Smooth muscle cell (in vitro differentiated cells): Measurements from ENCODE around the gene BAHD1. TPM values are rescaled to one million over a fixed set of nuclear protein-coding genes. Genes with fewer than 3 reads are reported as not detected.

Source experiments
- DNase-seq: peaks from one replicate; lab custom pipeline; 2025; ENCODE audit not compliant: unreplicated experiment; lab: John Stamatoyannopoulos, UW
- H2AFZ ChIP-seq: fragments of 200-600 bp; sonication (generic); 2 replicates; pipeline ENCODE4 v1.6.0; 2016; ENCODE audit warnings: antibody characterized with exemption, low read depth, mild to moderate bottlenecking
- H3F3A ChIP-seq: fragments of 200-600 bp; sonication (generic); 2 replicates; pipeline ENCODE4 v1.6.0; 2017; ENCODE audit warnings: antibody characterized with exemption, low read depth
- H3K27ac ChIP-seq: fragments of 200-600 bp; sonication (generic); 2 replicates; pipeline ENCODE4 v1.5.1; 2016; ENCODE audit warnings: low read depth, mild to moderate bottlenecking
- H3K27me3 ChIP-seq: fragments of 200-600 bp; sonication (generic); 2 replicates; pipeline ENCODE4 v1.6.1; 2016; ENCODE audit warnings: low read depth, mild to moderate bottlenecking
- H3K36me3 ChIP-seq: fragments of 200-600 bp; sonication (generic); 2 replicates; pipeline ENCODE4 v1.5.1; 2016; ENCODE audit warnings: low read depth
- H3K4me1 ChIP-seq: fragments of 200-600 bp; sonication (generic); 2 replicates; pipeline ENCODE4 v1.5.1; 2016; ENCODE audit warnings: low read depth
- H3K4me2 ChIP-seq: fragments of 200-600 bp; sonication (generic); 2 replicates; pipeline ENCODE4 v1.6.0; 2016; ENCODE audit warnings: mild to moderate bottlenecking
- H3K4me3 ChIP-seq: fragments of 200-600 bp; sonication (generic); 2 replicates; pipeline ENCODE4 v1.5.1; 2016; ENCODE audit warnings: mild to moderate bottlenecking
- H3K79me2 ChIP-seq: fragments of 200-600 bp; sonication (generic); 2 replicates; pipeline ENCODE4 v1.6.0; 2016; ENCODE audit warnings: low read depth, mild to moderate bottlenecking
- H3K9ac ChIP-seq: fragments of 200-600 bp; sonication (generic); 2 replicates; pipeline ENCODE4 v1.6.0; 2016; ENCODE audit warnings: low read depth
- H3K9me3 ChIP-seq: fragments of 200-600 bp; sonication (generic); replicated peaks from 2 replicates; pipeline ENCODE4 v1.5.1; 2016; ENCODE audit warnings: low read depth
- H4K20me1 ChIP-seq: fragments of 200-600 bp; sonication (generic); 2 replicates; pipeline ENCODE4 v1.6.0; 2016; ENCODE audit warnings: low read depth
- CTCF ChIP-seq: fragments of 200-600 bp; sonication (generic); IDR thresholded peaks from 2 replicates; pipeline ENCODE4 v1.5.1; 2017; ENCODE audit warnings: borderline replicate concordance, mild to moderate bottlenecking, antibody characterized with exemption; ENCODE audit not compliant: insufficient read depth, poor library complexity, severe bottlenecking
- WGBS: methylation state at CpG from one replicate; pipeline ENCODE4 v1.1.7; 2016; ENCODE audit warnings: low lambda C conversion rate; 5-methylcytosine and 5-hydroxymethylcytosine counted together
- polyA plus RNA-seq: library from polyadenylated mRNA; unstranded; fragments of >200 nt; fragmentation: Nextera tagmentation; extraction: Ambion mirVana; gene quantifications from 2 replicates; pipeline ENCODE4 v1.2.1, GENCODE V29; 2016
- total RNA-seq: library from RNA; depleted of rRNA; stranded (reverse); fragments of >200 nt; gene quantifications from 2 replicates; pipeline ENCODE4 v1.2.3, GENCODE V29; 2014

Gene BAHD1
- total and polyA plus RNA-seq, 2 experiments from 2014 or later: 8.4 to 11.1 TPM

GRCh38 chr15:40495516-40495915 lies 54.8 kb downstream of the BAHD1 start:
- no peaks in the 10 kb centered on the region for H3K79me2 ChIP-seq
- H3K27me3 ChIP-seq: no peaks in the 10 kb centered on the region
- no peaks in the 10 kb centered on the region for H3K4me1 ChIP-seq
- no peak for DNase-seq
- H3K27ac ChIP-seq: no peak overlapping the region
- no peak overlapping the region for H2AFZ ChIP-seq
- no peak overlapping the region for H3K4me3 ChIP-seq
- H3K9ac ChIP-seq: no peak overlapping the region
- H3F3A ChIP-seq: no peaks in the 10 kb centered on the region
- 85% methylated on average over 2 of the region's 2 CpGs for WGBS
- no peaks in the 10 kb centered on the region for H3K36me3 ChIP-seq
- H3K9me3 ChIP-seq: no peaks in the 10 kb centered on the region
- TF ChIP-seq CTCF: no peak
- no peak overlapping the region for H3K4me2 ChIP-seq
- no peaks in the 10 kb centered on the region for H4K20me1 ChIP-seq

- Histone ChIP-seq H2AFZ (no peak overlapping the region), H3K4me1 (no peaks in the 10 kb centered on the region), H3K9ac (no peak overlapping the region), H3K79me2 (no peaks in the 10 kb centered on the region), H3F3A (no peaks in the 10 kb centered on the region), H3K27me3 (peaks cover 8% of the 10 kb centered on the region), H3K9me3 (no peaks in the 10 kb centered on the region), H3K36me3 (no peaks in the 10 kb centered on the region), H3K4me2 (no peak overlapping the region), H4K20me1 (no peaks in the 10 kb centered on the region), H3K27ac (no peak overlapping the region), H3K4me3 (no peak overlapping the region)
- WGBS: 84% methylated on average over 5 of the region's 5 CpGs
- DNase-seq: no peak
- no peak for TF ChIP-seq CTCF
Measured at GRCh38 chr15:40498418-40498817, 57.7 kb downstream of the BAHD1 start.

- H3K27me3 ChIP-seq: peaks cover 8% of the 10 kb centered on the region
- no peak overlapping the region for H3K4me3 ChIP-seq
- TF ChIP-seq CTCF: no peak
- no peaks in the 10 kb centered on the region for H3K36me3 ChIP-seq
- H3K9me3 ChIP-seq: no peaks in the 10 kb centered on the region
- no peak for DNase-seq
- no peak overlapping the region for H3K27ac ChIP-seq
- no peaks in the 10 kb centered on the region for H3K4me1 ChIP-seq
- no peak overlapping the region for H3K4me2 ChIP-seq
- no peak overlapping the region for H2AFZ ChIP-seq
- no peaks in the 10 kb centered on the region for H4K20me1 ChIP-seq
- H3F3A ChIP-seq: no peaks in the 10 kb centered on the region
- no peaks in the 10 kb centered on the region for H3K79me2 ChIP-seq
- 82% methylated on average over 4 of the region's 4 CpGs for WGBS
- no peak overlapping the region for H3K9ac ChIP-seq
Measured at GRCh38 chr15:40498891-40499290, 58.1 kb downstream of the BAHD1 start.

- Histone ChIP-seq H3K79me2 (no peaks in the 10 kb centered on the region), H4K20me1 (no peaks in the 10 kb centered on the region), H3F3A (no peaks in the 10 kb centered on the region), H3K27me3 (peaks cover 8% of the 10 kb centered on the region), H3K4me3 (no peak overlapping the region), H3K27ac (no peak overlapping the region), H3K9ac (no peak overlapping the region), H2AFZ (no peak overlapping the region), H3K9me3 (no peaks in the 10 kb centered on the region), H3K4me2 (no peak overlapping the region), H3K4me1 (no peaks in the 10 kb centered on the region), H3K36me3 (no peaks in the 10 kb centered on the region)
- DNase-seq: no peak
- 80% methylated on average over 4 of the region's 4 CpGs for WGBS
- TF ChIP-seq CTCF: no peak
Measured at GRCh38 chr15:40499931-40500330, 59.2 kb downstream of the BAHD1 start.
